Esophagus muscularis mucosa (tissue), 4 donors: Measurements from ENCODE around the gene DENND10.

Experiments used
- CTCF ChIP-seq, 3 experiments: fragments of 200-600 bp in 2 of 3; fragments of 450-650 bp in 1 of 3; sonication (generic) in 2 of 3; IDR thresholded peaks; one replicate each; pipeline ENCODE4 v1.5.1; 2017 to 2019; ENCODE audit warnings: antibody characterized with exemption in 3 of 3, mild to moderate bottlenecking in 2 of 3, moderate library complexity in 1 of 3
- EP300 ChIP-seq: sonication (generic); formaldehyde crosslinking; IDR thresholded peaks from one replicate; pipeline ENCODE4 v1.6.1; 2017; ENCODE audit warnings: antibody characterized with exemption
- POLR2A ChIP-seq: fragments of 450-650 bp; IDR thresholded peaks from one replicate; pipeline ENCODE4 v1.6.1; 2017; ENCODE audit warnings: antibody characterized with exemption, moderate library complexity, mild to moderate bottlenecking, low read depth
- POLR2AphosphoS5 ChIP-seq, 2 donors: sonication (generic); formaldehyde crosslinking; IDR thresholded peaks; one replicate each; pipeline ENCODE4 v1.6.1; 2017; ENCODE audit warnings: antibody characterized with exemption in 2 of 2

- no peak for TF ChIP-seq CTCF (IDR thresholded peaks at IDR 0.05)
- TF ChIP-seq EP300, result no peak
- TF ChIP-seq POLR2A, result no peak
- TF ChIP-seq POLR2AphosphoS5 (IDR thresholded peaks at IDR 0.05), result no peak
Measured at GRCh38 chr10:119120413-119120867, 16.5 kb downstream of the DENND10 start.
